Trophoblast cell (in vitro differentiated cells and primary cell): ENCODE results near the gene BACH2.

Experiments used
- DNase-seq, 2 donors: peaks; one replicate each; pipeline ENCODE4 v3.0.0-alpha.2; 2016
- H2AFZ ChIP-seq: 2 replicates; pipeline ENCODE4 v1.6.1; 2013; ENCODE audit warnings: low read length, moderate library complexity, mild to moderate bottlenecking; ENCODE audit not compliant: insufficient read depth, poor library complexity
- H2AK5ac ChIP-seq: 2 replicates; pipeline ENCODE4 v1.6.1; 2013; ENCODE audit warnings: mild to moderate bottlenecking, low read length
- H2BK120ac ChIP-seq: 2 replicates; pipeline ENCODE4 v1.6.1; 2013; ENCODE audit warnings: low read length, mild to moderate bottlenecking, moderate library complexity; ENCODE audit not compliant: insufficient read depth, poor library complexity
- H2BK12ac ChIP-seq: 2 replicates; pipeline ENCODE4 v1.6.1; 2013; ENCODE audit warnings: mild to moderate bottlenecking, low read length, moderate library complexity
- H2BK5ac ChIP-seq: 2 replicates; pipeline ENCODE4 v1.6.1; 2013; ENCODE audit warnings: low read length, low read depth, moderate library complexity, mild to moderate bottlenecking; ENCODE audit not compliant: poor library complexity
- H3K14ac ChIP-seq: 2 replicates; pipeline ENCODE4 v1.6.1; 2013; ENCODE audit warnings: mild to moderate bottlenecking, low read length
- H3K18ac ChIP-seq: 2 replicates; pipeline ENCODE4 v1.6.1; 2013; ENCODE audit warnings: mild to moderate bottlenecking, low read length
- H3K23ac ChIP-seq: 2 replicates; pipeline ENCODE4 v1.6.1; 2013; ENCODE audit warnings: low read length
- H3K27ac ChIP-seq: 2 replicates; pipeline ENCODE4 v1.5.1; 2013; ENCODE audit warnings: low read depth, mild to moderate bottlenecking, inconsistent platforms, low read length, moderate library complexity
- H3K27me3 ChIP-seq: 2 replicates; pipeline ENCODE4 v1.6.1; 2013; ENCODE audit warnings: inconsistent platforms, mild to moderate bottlenecking, low read length, moderate library complexity; ENCODE audit not compliant: insufficient read depth
- H3K36me3 ChIP-seq, 2 experiments: 1 replicate in 1 of 2; 2 replicates in 1 of 2; pipeline ENCODE4 v1.6.1; 2013; ENCODE audit warnings: low read length in 2 of 2, mild to moderate bottlenecking in 2 of 2, moderate library complexity in 1 of 2; ENCODE audit not compliant: insufficient read depth in 2 of 2, control insufficient read depth in 1 of 2
- H3K4ac ChIP-seq: 2 replicates; pipeline ENCODE4 v1.6.1; 2013; ENCODE audit warnings: low read depth, mild to moderate bottlenecking, low read length, moderate library complexity
- H3K4me1 ChIP-seq, 2 experiments: 1 replicate in 1 of 2; 2 replicates in 1 of 2; pipeline ENCODE4 v1.6.1; 2013; ENCODE audit warnings: low read length in 2 of 2, mild to moderate bottlenecking in 2 of 2, moderate library complexity in 1 of 2; ENCODE audit not compliant: insufficient read depth in 2 of 2, control insufficient read depth in 1 of 2
- H3K4me2 ChIP-seq: 2 replicates; pipeline ENCODE4 v1.6.1; 2013; ENCODE audit warnings: inconsistent platforms, mild to moderate bottlenecking, low read length, moderate library complexity
- H3K4me3 ChIP-seq: 2 replicates; pipeline ENCODE4 v1.5.1; 2013; ENCODE audit warnings: mild to moderate bottlenecking, low read depth, low read length, inconsistent platforms
- H3K79me1 ChIP-seq: one replicate; pipeline ENCODE4 v1.6.1; 2013; ENCODE audit warnings: low read length
- H3K79me2 ChIP-seq: 2 replicates; pipeline ENCODE4 v1.6.1; 2013; ENCODE audit warnings: low read length, mild to moderate bottlenecking; ENCODE audit not compliant: control insufficient read depth, insufficient read depth, poor library complexity
- H3K9ac ChIP-seq: 2 replicates; pipeline ENCODE4 v1.6.1; 2013; ENCODE audit warnings: mild to moderate bottlenecking, low read length
- H3K9me3 ChIP-seq: 2 replicates; pipeline ENCODE4 v1.6.1; 2013; ENCODE audit warnings: low read depth, mild to moderate bottlenecking, control low read depth, inconsistent platforms, low read length; ENCODE audit not compliant: insufficient read depth
- H4K12ac ChIP-seq: 2 replicates; pipeline ENCODE4 v1.6.1; 2013; ENCODE audit warnings: low read depth, mild to moderate bottlenecking, low read length, moderate library complexity
- H4K8ac ChIP-seq: 2 replicates; pipeline ENCODE4 v1.6.1; 2013; ENCODE audit warnings: low read depth, mild to moderate bottlenecking, low read length, moderate library complexity
- H4K91ac ChIP-seq: one replicate; pipeline ENCODE4 v1.6.1; 2013; ENCODE audit warnings: low read depth, mild to moderate bottlenecking, low read length, moderate library complexity
- WGBS: extraction: QIAGEN DNeasy Blood & Tissue Kit; methylation state at CpG from one replicate; pipeline ENCODE4 v1.1.7; 2013; ENCODE audit warnings: missing lambda C conversion rate; ENCODE audit not compliant: insufficient read length, insufficient coverage; ENCODE audit errors: extremely low coverage; 5-methylcytosine and 5-hydroxymethylcytosine counted together

The BACH2 gene

DNA sequence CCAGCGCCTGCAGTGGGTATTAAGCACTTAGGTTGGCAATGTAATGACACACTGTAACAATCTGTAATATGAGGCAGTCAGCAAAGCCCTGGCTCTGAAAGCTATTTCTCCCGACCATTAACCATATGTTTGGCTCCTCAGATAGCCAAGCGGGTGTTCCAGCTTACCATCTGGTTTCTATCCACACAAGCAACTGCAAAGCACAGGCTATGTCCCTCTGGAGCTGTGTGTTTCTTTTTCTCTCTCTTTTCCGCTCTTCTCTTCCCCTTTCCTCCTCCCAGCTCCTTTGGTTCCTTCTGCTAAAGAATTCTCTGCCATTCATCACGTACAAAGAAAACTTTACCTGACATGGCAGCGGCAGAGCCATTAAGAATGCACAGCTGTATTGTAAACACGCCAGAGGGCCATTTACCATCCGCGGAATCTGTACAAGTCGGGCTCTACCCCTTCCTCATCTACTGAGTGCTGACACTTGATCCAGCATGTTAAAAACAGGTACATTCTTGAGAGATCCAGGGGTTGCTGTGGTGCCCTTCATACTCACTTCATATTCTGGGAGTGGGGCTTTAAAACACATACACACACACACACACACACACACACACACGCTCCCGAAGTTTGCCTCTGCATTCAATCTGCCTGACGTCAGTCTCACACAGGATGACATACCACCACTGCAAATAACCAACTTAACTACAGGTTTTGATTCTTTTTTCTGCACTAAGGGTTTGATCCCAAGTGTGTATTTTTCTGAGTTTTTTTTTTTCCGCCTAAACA is 77.2 kb downstream of the BACH2 start:
- Histone ChIP-seq H3K14ac (peak overlapping the region; percentile 89), H3K79me2 (peaks cover 2% of the 10 kb centered on the region), H2AFZ (no peak overlapping the region), H3K4ac (peak overlapping the region; percentile 58), H2BK12ac (peak overlapping the region; percentile 79), H2BK5ac (peak overlapping the region; percentile 97), H4K12ac (no peak overlapping the region), H3K4me1 (peaks cover 15 to 31% of the 10 kb centered on the region in 2 experiments), H4K8ac (peak overlapping the region; percentile 69), H3K9ac (peak overlapping the region; percentile 64), H2AK5ac (no peak overlapping the region), H3K4me2 (peak overlapping the region; percentile 54), H3K27me3 (no peaks in the 10 kb centered on the region), H4K91ac (peak overlapping the region; percentile 94), H3K36me3 (peaks cover 0 to 3% of the 10 kb centered on the region in 2 experiments), H2BK120ac (peak overlapping the region; percentile 94), H3K79me1 (peaks cover 30% of the 10 kb centered on the region), H3K18ac (peak overlapping the region; percentile 12), H3K4me3 (no peak overlapping the region), H3K23ac (no peak overlapping the region), H3K9me3 (peaks cover 4% of the 10 kb centered on the region), H3K27ac (peak overlapping the region; percentile 100)
- peak; percentile 46 to 56 for DNase-seq
- no CpG with 5 or more reads among the region's 14 CpGs for WGBS

DNA sequence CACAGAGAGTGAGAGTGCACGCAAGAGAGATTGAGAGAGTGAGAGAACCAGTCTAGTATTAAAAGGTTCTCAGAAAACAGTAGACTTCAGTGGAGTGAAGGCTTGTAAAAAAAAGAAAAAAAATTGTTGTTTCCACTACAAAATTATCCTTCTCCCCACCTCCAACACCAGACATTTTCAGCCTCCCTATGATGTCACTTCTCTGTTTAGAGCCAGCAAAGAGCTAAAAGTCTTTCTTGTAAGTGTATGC is 77.8 kb downstream of the BACH2 start:
- peak overlapping the region; percentile 58 for H3K4ac ChIP-seq
- peaks cover 4% of the 10 kb centered on the region for H3K9me3 ChIP-seq
- no peaks in the 10 kb centered on the region for H3K27me3 ChIP-seq
- H4K91ac ChIP-seq = peak overlapping the region; percentile 94
- no CpG with 5 or more reads among the region's 1 CpG for WGBS
- peak overlapping the region; percentile 12 for H3K18ac ChIP-seq
- H3K4me1 ChIP-seq = peaks cover 15 to 31% of the 10 kb centered on the region in 2 experiments
- peak overlapping the region; percentile 79 for H2BK12ac ChIP-seq
- H3K79me2 ChIP-seq = peaks cover 2% of the 10 kb centered on the region
- H2AFZ ChIP-seq = no peak overlapping the region
- peak overlapping the region; percentile 94 for H2BK120ac ChIP-seq
- H4K8ac ChIP-seq = peak overlapping the region; percentile 69
- H3K4me3 ChIP-seq = no peak overlapping the region
- DNase-seq = peak in 1 of 2 donors; percentile 24
- H3K36me3 ChIP-seq = peaks cover 0 to 3% of the 10 kb centered on the region in 2 experiments
- H2AK5ac ChIP-seq = no peak overlapping the region
- peaks cover 30% of the 10 kb centered on the region for H3K79me1 ChIP-seq
- H3K14ac ChIP-seq = peak overlapping the region; percentile 89
- H4K12ac ChIP-seq = no peak overlapping the region
- H3K23ac ChIP-seq = no peak overlapping the region
- H2BK5ac ChIP-seq = peak overlapping the region; percentile 97
- H3K9ac ChIP-seq = peak overlapping the region; percentile 64
- peak overlapping the region; percentile 54 for H3K4me2 ChIP-seq
- peak overlapping the region; percentile 100 for H3K27ac ChIP-seq

DNA sequence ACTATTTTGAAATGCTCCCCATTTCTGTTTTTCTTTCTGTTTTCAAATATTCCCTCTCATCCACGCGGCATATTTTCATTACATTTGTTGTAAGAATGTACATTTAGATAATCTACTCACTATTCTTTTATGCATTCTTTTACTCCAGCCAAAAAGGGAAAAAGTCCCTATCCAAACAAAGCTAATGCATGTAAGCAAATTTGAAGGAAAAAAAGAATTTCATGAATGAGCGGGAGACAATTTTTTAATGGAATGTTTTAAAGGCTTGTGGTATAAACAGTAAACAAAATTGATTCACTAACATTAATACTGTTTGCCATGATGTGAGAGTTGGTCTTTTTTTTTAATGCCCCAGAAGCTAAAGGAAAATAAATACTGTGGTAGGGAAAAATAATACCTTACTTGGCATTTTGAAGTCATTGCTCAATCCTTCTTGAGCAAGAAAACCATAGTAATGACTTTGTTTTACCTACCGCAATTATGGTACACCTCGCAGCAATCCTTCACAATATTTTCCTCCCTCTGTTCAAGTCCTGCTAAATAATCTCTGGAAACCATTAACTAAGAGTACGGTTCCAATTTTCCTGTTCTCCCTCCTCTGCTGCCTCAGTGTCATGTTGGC is 79.0 kb downstream of the BACH2 start:
- H4K12ac ChIP-seq = peak overlapping the region; percentile 28
- H2BK5ac ChIP-seq = peak overlapping the region; percentile 97
- H2BK120ac ChIP-seq = peak overlapping the region; percentile 90
- peak overlapping the region; percentile 87 for H2BK12ac ChIP-seq
- peak overlapping the region; percentile 58 for H4K8ac ChIP-seq
- H2AK5ac ChIP-seq = no peak overlapping the region
- H3K4me2 ChIP-seq = peak overlapping the region; percentile 57
- H3K4me3 ChIP-seq = no peak overlapping the region
- H3K4ac ChIP-seq = peak overlapping the region; percentile 47
- H3K23ac ChIP-seq = no peak overlapping the region
- H3K79me2 ChIP-seq = peaks cover 2% of the 10 kb centered on the region
- H3K18ac ChIP-seq = peak overlapping the region; percentile 62
- no peaks in the 10 kb centered on the region for H3K27me3 ChIP-seq
- no CpG with 5 or more reads among the region's 6 CpGs for WGBS
- no peak for DNase-seq
- no peaks in the 10 kb centered on the region for H3K36me3 ChIP-seq
- peak overlapping the region; percentile 94 for H4K91ac ChIP-seq
- no peaks in the 10 kb centered on the region for H3K9me3 ChIP-seq
- H3K9ac ChIP-seq = no peak overlapping the region
- peak overlapping the region; percentile 100 for H3K27ac ChIP-seq
- H3K4me1 ChIP-seq = peaks cover 15 to 31% of the 10 kb centered on the region in 2 experiments
- peaks cover 32% of the 10 kb centered on the region for H3K79me1 ChIP-seq
- H3K14ac ChIP-seq = peak overlapping the region; percentile 87
- H2AFZ ChIP-seq = no peak overlapping the region

DNA sequence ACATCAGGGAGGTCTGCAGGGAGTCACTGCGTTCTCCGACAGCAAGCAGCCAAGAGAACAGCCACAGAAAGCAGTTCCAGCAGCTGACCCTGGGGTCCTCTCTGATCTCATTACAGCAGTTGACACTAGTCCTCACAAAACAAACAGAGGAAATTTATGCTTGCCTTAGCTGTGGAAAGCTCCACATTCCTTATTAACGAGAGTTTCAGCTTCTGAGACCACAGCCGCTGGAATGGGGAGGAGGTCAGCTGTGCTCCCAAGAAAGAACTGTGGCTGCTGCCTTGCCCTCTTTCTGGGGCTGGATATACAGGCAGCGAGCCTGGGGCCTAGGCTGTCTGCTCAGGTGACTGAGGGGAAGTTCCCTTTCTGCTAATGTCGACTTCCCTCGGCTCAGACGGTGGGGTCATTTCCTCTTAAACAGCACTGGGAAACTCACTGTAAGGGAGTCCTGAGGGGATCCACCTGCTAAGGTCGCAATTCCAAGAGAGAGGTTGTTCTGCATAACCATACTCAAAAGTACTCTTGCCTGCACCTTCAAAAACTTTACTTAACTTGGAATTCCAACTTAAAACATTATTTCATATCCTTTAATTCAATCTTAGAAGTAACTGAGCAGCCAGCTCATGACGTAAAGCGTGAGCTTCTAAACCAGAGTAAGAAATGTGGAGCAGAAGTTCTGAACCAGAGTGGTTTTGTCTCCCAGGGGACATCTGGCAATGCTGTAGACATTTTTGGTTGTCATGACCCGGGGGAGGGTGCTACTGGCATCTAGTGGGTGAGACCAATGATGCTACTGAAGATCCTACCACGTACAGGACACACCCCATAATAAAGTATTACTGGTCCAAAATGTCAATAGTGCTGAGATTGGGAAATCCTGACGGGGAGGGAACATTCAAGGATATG is 80.3 kb downstream of the BACH2 start:
- peak overlapping the region; percentile 83 for H4K91ac ChIP-seq
- DNase-seq = peak in 1 of 2 donors; percentile 7
- H3K27me3 ChIP-seq = no peaks in the 10 kb centered on the region
- H2BK120ac ChIP-seq = peak overlapping the region; percentile 70
- peaks cover 2% of the 10 kb centered on the region for H3K79me2 ChIP-seq
- no peak overlapping the region for H4K12ac ChIP-seq
- no CpG with 5 or more reads among the region's 14 CpGs for WGBS
- peak overlapping the region; percentile 39 for H3K4me2 ChIP-seq
- H3K9ac ChIP-seq = no peak overlapping the region
- no peak overlapping the region for H2AFZ ChIP-seq
- H3K4ac ChIP-seq = peak overlapping the region; percentile 34
- H3K27ac ChIP-seq = peak overlapping the region; percentile 77
- H3K23ac ChIP-seq = no peak overlapping the region
- H3K36me3 ChIP-seq = peaks cover 0 to 2% of the 10 kb centered on the region in 2 experiments
- peak overlapping the region; percentile 66 for H3K14ac ChIP-seq
- H2BK12ac ChIP-seq = peak overlapping the region; percentile 57
- peak overlapping the region; percentile 9 for H4K8ac ChIP-seq
- H3K18ac ChIP-seq = peak overlapping the region; percentile 70
- peak overlapping the region; percentile 35 for H2AK5ac ChIP-seq
- peaks cover 32% of the 10 kb centered on the region for H3K79me1 ChIP-seq
- no peaks in the 10 kb centered on the region for H3K9me3 ChIP-seq
- H3K4me3 ChIP-seq = no peak overlapping the region
- H2BK5ac ChIP-seq = peak overlapping the region; percentile 76
- H3K4me1 ChIP-seq = peaks cover 15 to 29% of the 10 kb centered on the region in 2 experiments
